Transverse colon (tissue), 3 donors: Measurements from ENCODE around the gene LRRN4CL.

Source experiments
- CTCF ChIP-seq, 5 experiments: fragments of 200-600 bp in 3 of 5; fragments of 450-650 bp in 2 of 5; sonication (generic) in 3 of 5; IDR thresholded peaks; 1 replicate in 2 of 5; 2 replicates in 3 of 5; pipeline ENCODE4 v1.5.1; 2016 to 2017; ENCODE audit warnings: antibody characterized with exemption in 5 of 5, inconsistent platforms in 3 of 5, mild to moderate bottlenecking in 2 of 5, moderate library complexity in 1 of 5
- POLR2A ChIP-seq: fragments of 450-650 bp; IDR thresholded peaks from one replicate; pipeline ENCODE4 v1.6.1; 2016; ENCODE audit warnings: antibody characterized with exemption, mild to moderate bottlenecking, moderate library complexity

GRCh38 chr11:62727165-62727871 lies 38.0 kb upstream of the LRRN4CL start, which contains the start of gene HNRNPUL2:
- no peak for TF ChIP-seq CTCF (IDR thresholded peaks at IDR 0.05)
- peak; percentile 95 for TF ChIP-seq POLR2A
